Muscle layer of duodenum (tissue), 2 donors: ENCODE results near the gene KCNK5.

Experiments
- H3K27ac ChIP-seq: one replicate; pipeline ENCODE4 v1.7.0; 2013; ENCODE audit warnings: mild to moderate bottlenecking, low read length
- H3K27me3 ChIP-seq: one replicate; pipeline ENCODE4 v1.7.0; 2013; ENCODE audit warnings: low read depth, mild to moderate bottlenecking, control low read depth, low read length
- H3K36me3 ChIP-seq, 2 donors: one replicate each; pipeline ENCODE4 v1.7.0; 2013; ENCODE audit warnings: low read length in 2 of 2, control low read depth in 1 of 2, mild to moderate bottlenecking in 1 of 2; ENCODE audit not compliant: insufficient read depth in 2 of 2, control insufficient read depth in 1 of 2
- H3K4me1 ChIP-seq, 2 donors: one replicate each; pipeline ENCODE4 v1.7.0; 2013; ENCODE audit warnings: low read length in 2 of 2, mild to moderate bottlenecking in 2 of 2, control low read depth in 1 of 2, moderate library complexity in 1 of 2; ENCODE audit not compliant: insufficient read depth in 2 of 2, control insufficient read depth in 1 of 2
- H3K4me3 ChIP-seq, 2 donors: one replicate each; pipeline ENCODE4 v1.7.0; 2013; ENCODE audit warnings: low read length in 2 of 2, low read depth in 1 of 2, mild to moderate bottlenecking in 1 of 2
- H3K9me3 ChIP-seq, 2 donors: one replicate each; pipeline ENCODE4 v1.7.0; 2013; ENCODE audit warnings: low read length in 2 of 2, control low read depth in 1 of 2, mild to moderate bottlenecking in 1 of 2; ENCODE audit not compliant: control insufficient read depth in 1 of 2
- donor health status: healthy.

KCNK5 gene

DNA sequence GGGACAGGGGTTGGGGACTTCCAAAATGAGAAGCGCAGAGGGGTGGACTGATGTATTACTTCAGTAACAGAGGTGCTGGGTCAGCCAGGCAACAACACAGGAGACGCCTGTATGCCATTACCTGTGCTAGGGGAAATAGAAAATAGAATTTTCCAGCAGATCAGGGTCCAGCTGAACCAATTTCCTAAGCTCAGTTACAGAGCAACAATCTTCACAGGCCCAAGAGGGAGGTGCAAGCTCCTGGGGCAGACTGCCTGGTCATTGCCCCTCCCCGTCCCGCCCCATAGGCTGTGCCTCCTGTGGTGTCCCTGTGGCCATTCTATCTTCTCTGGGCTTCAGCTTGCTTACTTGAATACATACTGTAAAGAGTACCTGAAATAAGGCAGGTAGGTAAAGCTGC lies 3.7 kb downstream of the KCNK5 start:
- peaks cover 4 to 28% of the 10 kb centered on the region in 2 donors for H3K4me1 ChIP-seq
- peak overlapping the region; percentile 45 for H3K27ac ChIP-seq
- H3K4me3 ChIP-seq = peak overlapping the region in 1 of 2 donors; percentile 26
- peaks cover 4% of the 10 kb centered on the region for H3K27me3 ChIP-seq
- H3K9me3 ChIP-seq = no peaks in the 10 kb centered on the region
- no peaks in the 10 kb centered on the region for H3K36me3 ChIP-seq

DNA sequence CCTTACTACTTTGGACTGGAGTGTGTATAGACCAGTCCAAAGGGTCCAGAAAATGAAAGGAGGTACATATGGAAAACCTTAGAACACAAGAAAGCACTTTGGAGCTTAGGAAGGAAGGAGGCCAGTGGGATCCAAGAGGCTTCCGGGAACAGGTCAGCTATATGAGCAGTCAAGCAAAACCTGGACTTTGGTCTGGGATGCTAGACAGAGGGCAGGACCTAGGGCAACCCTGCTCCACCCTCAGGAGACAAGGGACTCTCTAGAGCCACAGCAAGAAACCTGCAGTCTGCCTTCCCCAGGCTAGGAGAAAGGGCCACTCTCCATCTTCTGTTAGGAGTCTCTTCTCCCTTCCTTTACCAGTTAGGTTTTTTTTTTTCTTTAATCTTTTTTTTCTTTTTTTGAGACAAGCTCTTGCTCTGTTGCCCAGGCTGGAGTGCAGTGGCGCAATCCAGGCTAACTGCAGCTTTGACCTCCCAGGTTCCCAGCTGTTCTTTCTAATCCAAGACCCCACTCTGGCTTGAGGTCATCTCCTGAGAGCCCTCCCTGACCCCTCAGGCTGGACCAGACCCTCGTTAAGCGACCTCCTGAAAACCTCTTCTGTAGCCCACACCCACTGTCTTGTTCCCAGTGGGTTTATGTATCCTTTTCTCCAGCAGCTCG lies 4.6 kb downstream of the KCNK5 start:
- H3K4me1 ChIP-seq = peaks cover 4 to 32% of the 10 kb centered on the region in 2 donors
- H3K36me3 ChIP-seq = no peaks in the 10 kb centered on the region
- H3K4me3 ChIP-seq = no peak overlapping the region
- H3K27me3 ChIP-seq = peaks cover 4% of the 10 kb centered on the region
- no peaks in the 10 kb centered on the region for H3K9me3 ChIP-seq
- no peak overlapping the region for H3K27ac ChIP-seq

DNA sequence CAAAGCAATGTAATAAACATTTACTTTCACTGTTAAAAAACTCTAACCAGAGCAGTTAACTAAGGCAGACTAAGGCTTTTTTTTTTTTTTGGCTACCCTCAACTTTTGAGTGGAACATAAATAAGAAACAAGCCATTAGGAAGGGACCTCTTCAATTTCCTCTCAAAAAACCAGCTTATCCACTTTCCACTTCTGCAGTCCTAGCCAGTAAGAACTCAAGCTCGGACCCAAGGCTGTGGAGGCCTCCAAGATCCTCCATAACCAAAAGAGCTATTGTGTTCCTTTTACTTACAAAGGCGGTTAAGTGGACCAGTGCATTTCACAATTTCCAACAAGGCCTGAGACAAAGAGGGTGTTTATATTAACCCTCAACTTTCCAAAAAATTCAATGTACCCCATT lies 5.3 kb downstream of the KCNK5 start:
- Histone ChIP-seq H3K9me3 (no peaks in the 10 kb centered on the region), H3K4me1 (peaks cover 4 to 28% of the 10 kb centered on the region in 2 donors), H3K27me3 (peaks cover 4% of the 10 kb centered on the region), H3K27ac (no peak overlapping the region), H3K4me3 (no peak overlapping the region), H3K36me3 (no peaks in the 10 kb centered on the region)

DNA sequence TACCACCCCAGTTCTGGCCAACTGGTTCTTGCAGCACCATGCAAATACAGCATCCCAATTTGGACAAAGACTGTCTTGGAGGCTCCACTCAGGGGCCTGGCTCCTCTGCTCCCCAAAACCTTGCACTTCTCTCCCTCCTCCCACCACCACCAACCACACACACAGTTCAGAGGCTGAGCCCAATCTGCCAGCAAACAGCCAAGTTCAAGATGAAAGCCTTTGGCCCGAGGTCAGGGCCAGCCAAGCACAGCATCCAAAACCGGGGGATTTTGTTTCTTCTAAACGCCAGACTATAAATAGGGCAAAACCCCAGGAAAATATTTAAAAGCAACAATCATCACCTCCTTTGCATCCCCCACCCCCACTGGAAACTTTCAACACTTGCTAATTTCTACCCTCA lies 5.7 kb downstream of the KCNK5 start:
- Histone ChIP-seq H3K27me3 (peaks cover 1% of the 10 kb centered on the region), H3K36me3 (no peaks in the 10 kb centered on the region), H3K27ac (no peak overlapping the region), H3K4me3 (no peak overlapping the region), H3K9me3 (no peaks in the 10 kb centered on the region), H3K4me1 (peaks cover 4 to 24% of the 10 kb centered on the region in 2 donors)

DNA sequence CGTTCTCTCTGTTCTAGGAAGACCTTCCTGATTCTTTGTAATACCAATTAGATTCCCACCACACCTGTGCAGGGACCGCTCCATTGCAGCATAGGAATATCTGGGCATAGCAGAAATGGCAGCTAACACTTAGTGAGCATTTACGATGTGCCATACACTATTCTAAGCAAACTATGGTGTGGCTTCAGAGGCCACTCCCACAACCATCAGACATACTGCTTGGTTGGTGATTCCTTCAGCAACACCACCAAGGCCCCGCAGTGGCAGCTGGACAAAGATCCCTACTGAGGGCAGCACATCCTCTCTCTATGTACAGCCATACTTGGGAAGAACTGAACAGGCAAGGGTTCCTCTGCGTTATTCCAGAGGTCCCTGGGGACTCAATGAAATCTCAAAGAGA lies 6.2 kb downstream of the KCNK5 start:
- Histone ChIP-seq H3K27ac (no peak overlapping the region), H3K4me3 (no peak overlapping the region), H3K36me3 (no peaks in the 10 kb centered on the region), H3K9me3 (no peaks in the 10 kb centered on the region), H3K4me1 (peaks cover 4 to 19% of the 10 kb centered on the region in 2 donors), H3K27me3 (no peaks in the 10 kb centered on the region)

DNA sequence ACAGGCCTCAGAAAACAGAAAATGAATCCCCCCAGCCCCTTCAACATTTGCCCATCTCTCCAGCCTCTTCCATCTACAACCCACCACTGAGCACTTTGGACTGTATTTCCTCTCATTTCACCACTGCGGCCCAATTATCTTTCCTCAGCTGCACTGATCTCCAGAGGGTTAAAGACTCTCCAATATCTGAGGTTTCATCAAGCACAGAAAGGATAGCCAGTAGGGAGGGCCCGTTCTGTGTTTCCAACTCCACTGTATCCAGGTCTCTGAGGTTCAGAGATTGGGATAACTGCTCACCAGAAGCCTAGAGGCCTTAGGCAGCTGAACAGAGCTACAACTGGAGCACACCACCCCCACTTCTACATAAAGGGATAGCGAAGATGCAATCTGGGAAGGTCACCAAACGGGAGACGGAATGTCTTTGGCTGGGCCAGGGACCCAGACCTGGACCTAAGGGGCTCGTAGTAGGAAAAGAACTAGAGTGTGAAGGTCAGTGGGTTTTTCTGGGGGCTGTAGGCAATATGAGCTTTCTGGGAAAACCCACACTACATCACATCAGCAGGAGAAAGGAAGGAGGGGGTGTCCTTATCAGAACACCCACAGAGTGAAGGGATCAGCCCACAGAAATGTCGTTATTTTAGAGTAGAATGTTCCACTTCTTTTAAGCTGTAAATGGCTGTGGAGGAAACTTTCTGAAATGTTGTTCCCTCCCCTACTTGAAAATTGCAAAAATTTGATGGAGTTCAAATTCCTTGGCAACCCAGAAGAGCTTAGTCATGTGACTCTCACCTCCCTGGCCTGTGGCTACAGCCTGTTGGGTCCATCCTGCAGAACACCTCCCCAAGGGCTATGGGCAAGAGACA lies 7.3 kb downstream of the KCNK5 start:
- peaks cover 4 to 18% of the 10 kb centered on the region in 2 donors for H3K4me1 ChIP-seq
- H3K27ac ChIP-seq = no peak overlapping the region

DNA sequence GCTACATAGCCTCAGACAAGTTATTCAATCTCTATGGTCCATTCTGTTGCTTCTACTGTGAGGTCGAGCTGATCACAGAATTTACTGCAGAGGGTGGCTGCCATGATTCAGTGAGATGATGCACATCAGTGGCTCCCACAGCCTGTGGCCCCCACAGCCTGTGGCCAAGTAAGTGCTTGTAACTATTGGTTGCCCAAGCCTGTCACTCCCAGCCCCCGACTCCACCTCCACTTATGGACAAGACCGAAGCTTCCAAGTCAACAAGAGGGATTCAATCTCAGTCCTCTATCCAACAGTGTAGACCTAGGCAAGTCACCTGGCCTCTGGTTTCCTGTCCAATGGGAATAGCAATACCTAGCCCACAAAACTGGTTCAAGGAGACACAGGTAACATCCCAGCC lies 8.2 kb downstream of the KCNK5 start:
- Histone ChIP-seq H3K27ac (no peak overlapping the region), H3K9me3 (no peaks in the 10 kb centered on the region), H3K4me1 (peaks cover 3 to 18% of the 10 kb centered on the region in 2 donors), H3K4me3 (no peak overlapping the region), H3K27me3 (no peaks in the 10 kb centered on the region), H3K36me3 (no peaks in the 10 kb centered on the region)

More for the DNA sequence above, 7.3 kb downstream of the KCNK5 start:
- Histone ChIP-seq H3K27me3 (no peaks in the 10 kb centered on the region), H3K4me3 (peak overlapping the region in 1 of 2 donors; percentile 1), H3K36me3 (no peaks in the 10 kb centered on the region), H3K9me3 (no peaks in the 10 kb centered on the region)

DNA sequence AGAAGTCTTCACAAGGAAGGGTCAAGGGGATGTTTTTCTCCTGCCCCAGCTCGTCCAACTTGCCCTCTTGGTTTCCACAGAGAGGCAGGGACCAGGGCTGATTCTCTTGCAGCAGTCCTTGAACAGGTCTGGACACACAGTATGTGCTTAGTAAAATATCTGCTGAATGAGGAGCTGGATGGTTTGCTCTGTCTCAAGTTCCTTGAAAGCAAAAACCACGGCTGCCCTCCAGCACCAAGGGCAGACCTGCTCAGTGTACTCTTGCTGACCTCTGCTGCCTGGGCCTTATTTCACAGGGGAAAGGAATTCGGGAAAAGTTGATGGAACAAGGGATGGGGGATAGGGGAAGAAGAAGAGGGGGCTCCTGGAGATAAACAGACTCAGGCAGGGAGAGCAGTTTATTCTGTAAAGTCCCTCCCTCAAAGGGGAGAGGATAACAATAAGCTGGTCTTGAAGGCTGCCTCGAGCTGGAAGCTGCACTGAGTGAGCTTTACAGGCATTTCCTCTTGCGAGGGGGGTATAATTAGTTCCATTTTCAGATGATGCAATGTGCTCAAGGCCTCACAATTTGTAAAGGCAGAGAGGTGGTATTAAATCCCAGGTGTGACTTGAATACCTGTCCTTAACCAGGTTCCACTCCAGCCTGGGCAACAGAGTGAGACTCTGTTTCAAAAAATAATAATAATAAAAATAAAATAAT lies 10.3 kb downstream of the KCNK5 start:
- H3K27me3 ChIP-seq = no peaks in the 10 kb centered on the region
- no peaks in the 10 kb centered on the region for H3K36me3 ChIP-seq
- H3K4me1 ChIP-seq = peaks cover 5 to 9% of the 10 kb centered on the region in 2 donors
- H3K27ac ChIP-seq = no peak overlapping the region
- no peaks in the 10 kb centered on the region for H3K9me3 ChIP-seq
- H3K4me3 ChIP-seq = no peak overlapping the region

DNA sequence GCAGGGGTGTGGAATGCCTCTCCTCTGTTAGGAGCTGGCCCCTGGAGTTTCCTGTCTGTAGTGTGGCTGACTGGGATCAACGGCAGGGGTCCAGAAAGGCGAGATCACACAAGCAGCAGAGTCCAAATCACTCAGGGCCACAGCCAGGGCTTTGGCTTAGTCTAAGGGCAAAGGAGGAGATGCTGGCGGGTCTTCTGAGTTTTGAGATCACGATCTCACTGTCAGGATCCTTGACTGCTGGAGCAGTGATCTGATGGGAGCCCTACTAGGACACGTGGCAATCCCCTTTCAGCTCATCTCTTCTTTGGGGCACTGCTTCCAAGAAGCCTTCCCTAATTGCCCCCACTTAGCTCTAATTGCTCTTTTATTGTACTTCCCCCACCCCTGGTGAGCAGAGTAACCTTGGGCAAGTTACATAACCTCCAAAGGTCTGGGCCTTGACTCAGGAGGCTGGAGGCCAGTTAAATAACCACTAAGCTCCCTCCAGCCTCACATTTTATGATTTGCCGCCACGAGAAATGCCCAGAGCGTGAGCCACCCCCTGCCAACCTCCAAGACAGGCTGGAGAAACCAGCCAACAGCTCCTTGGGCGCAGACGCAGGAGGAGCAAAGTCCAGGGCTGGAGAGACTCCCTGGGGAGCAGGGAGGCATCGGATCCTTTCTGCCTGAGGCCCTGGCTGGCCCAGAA lies 12.0 kb downstream of the KCNK5 start:
- H3K4me1 ChIP-seq = peaks cover 5 to 9% of the 10 kb centered on the region in 2 donors
- H3K36me3 ChIP-seq = no peaks in the 10 kb centered on the region
- H3K4me3 ChIP-seq = no peak overlapping the region
- H3K27ac ChIP-seq = peak overlapping the region; percentile 36
- H3K9me3 ChIP-seq = no peaks in the 10 kb centered on the region
- H3K27me3 ChIP-seq = no peaks in the 10 kb centered on the region

DNA sequence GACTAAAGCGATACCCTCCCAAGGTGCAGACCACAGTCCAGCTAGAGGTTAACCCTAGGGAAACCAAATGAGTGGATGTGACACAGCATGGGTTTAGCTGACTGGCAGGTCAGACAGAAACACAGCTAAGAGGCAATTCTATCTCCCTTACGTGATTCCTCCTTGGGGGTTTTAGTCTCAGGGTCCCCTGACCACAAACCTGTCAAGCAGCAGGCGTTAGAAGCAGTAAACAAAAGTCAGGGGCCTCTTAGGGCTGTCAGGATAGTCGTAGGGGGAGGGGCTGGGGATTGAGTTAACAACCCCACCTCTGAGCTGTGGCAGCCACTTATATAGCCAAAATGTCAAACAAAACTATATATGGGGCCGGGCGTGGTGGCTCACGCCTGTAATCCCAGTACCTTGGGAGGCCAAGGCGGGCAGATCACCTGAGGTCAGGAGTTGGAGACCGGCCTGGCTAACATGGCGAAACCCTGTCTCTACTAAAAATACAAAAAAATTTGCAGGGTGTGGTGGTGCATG lies 13.6 kb downstream of the KCNK5 start:
- Histone ChIP-seq H3K27me3 (no peaks in the 10 kb centered on the region), H3K36me3 (no peaks in the 10 kb centered on the region), H3K9me3 (no peaks in the 10 kb centered on the region), H3K4me3 (no peak overlapping the region), H3K4me1 (peaks cover 5 to 9% of the 10 kb centered on the region in 2 donors), H3K27ac (no peak overlapping the region)
